HG02870 (cell line): Measurements from ENCODE around the gene HS6ST2.
A peak's percentile ranks its signal among the peaks of the same experiment; 100 is the strongest.

Source experiments
- ATAC-seq: cut with Tn5 transposase; IDR thresholded peaks from one replicate; pipeline ENCODE4 v1.9.1; 2021; ENCODE audit warnings: mild to moderate bottlenecking, moderate library complexity; ENCODE audit not compliant: unreplicated experiment

The HS6ST2 gene

GRCh38 chrX:132745593-132745992, 212.8 kb downstream of the HS6ST2 start:
- no peak for ATAC-seq

DNA sequence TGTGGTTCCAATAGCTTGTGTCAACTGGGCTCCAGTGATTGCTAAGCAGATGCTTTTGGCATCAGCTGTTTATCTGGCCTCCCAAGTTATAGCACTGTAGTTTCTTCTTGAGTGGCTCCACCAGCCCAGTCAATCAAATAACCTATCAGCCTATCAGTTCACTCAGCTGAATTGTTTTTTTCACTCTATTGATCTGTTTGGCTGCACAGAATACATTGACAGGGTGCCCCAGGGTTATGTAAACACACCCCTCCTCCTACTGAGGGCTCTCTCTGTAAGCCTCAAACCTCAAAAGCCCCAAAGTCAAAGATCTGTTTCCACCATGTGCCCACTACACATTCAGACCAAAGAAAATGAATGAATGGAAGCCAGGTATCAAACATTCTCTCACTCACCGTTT, 214.0 kb downstream of the HS6ST2 start:
- ATAC-seq: no peak

GRCh38 chrX:132743086-132743485, 215.3 kb downstream of the HS6ST2 start:
- no peak for ATAC-seq

- ATAC-seq: no peak
These were observed 216.2 kb downstream of the HS6ST2 start for GRCh38 chrX:132742246-132742645.

- ATAC-seq: no peak
These were observed 216.7 kb downstream of the HS6ST2 start for GRCh38 chrX:132741689-132742088.

GRCh38 chrX:132740316-132741123, 217.9 kb downstream of the HS6ST2 start:
- ATAC-seq: no peak

GRCh38 chrX:132738951-132739350, 219.5 kb downstream of the HS6ST2 start:
- no peak for ATAC-seq

GRCh38 chrX:132737743-132738142, 220.7 kb downstream of the HS6ST2 start:
- no peak for ATAC-seq

DNA sequence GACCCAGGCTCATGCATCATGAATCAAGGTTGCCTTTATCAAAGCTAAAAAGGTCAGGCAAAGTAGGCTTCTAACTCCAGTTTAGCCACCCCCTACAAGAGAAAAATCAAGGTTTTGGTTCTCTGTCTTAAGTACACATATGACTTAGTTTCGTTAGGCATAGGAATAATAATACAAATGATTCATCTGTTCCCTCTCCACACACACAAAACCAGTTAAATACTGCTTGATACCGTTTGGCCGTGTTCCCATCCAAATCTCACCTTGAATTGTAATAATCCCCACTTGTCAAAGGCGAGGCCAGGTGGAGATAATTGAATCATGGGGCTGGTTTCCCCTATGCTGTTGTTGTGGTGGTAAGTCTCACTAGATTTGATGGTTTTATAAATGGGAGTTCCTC, 226.2 kb downstream of the HS6ST2 start:
- ATAC-seq: peak; percentile 58

GRCh38 chrX:132730726-132731125, 227.7 kb downstream of the HS6ST2 start:
- no peak for ATAC-seq

- no peak for ATAC-seq
These were observed 228.2 kb downstream of the HS6ST2 start for GRCh38 chrX:132730266-132730665.

- no peak for ATAC-seq
These were observed 230.1 kb downstream of the HS6ST2 start for GRCh38 chrX:132728296-132728695.

GRCh38 chrX:132718431-132718958, 239.9 kb downstream of the HS6ST2 start:
- no peak for ATAC-seq

- no peak for ATAC-seq
These were observed 242.4 kb downstream of the HS6ST2 start for GRCh38 chrX:132716006-132716405.

- ATAC-seq: no peak
These were observed 243.5 kb downstream of the HS6ST2 start for GRCh38 chrX:132714913-132715312.

DNA sequence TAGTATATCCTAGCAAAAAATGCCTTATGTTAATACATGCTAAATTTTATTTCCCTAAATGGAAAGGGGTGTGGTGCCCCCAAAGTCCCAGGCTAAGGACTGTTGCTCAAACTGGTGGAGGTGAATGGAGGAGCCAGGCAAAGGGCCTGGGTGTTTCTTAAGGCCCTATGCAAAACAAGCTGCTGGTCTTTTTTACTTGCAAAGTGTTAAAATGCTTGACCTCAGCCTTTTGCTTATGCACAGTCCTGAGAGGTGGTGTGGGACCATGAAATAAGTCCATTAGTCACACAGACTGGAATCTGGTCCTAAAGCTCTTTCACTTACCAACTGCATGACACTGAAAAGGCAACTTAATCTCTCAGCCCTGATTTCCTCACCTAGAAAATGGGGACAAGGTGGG, 246.1 kb downstream of the HS6ST2 start:
- ATAC-seq: no peak

DNA sequence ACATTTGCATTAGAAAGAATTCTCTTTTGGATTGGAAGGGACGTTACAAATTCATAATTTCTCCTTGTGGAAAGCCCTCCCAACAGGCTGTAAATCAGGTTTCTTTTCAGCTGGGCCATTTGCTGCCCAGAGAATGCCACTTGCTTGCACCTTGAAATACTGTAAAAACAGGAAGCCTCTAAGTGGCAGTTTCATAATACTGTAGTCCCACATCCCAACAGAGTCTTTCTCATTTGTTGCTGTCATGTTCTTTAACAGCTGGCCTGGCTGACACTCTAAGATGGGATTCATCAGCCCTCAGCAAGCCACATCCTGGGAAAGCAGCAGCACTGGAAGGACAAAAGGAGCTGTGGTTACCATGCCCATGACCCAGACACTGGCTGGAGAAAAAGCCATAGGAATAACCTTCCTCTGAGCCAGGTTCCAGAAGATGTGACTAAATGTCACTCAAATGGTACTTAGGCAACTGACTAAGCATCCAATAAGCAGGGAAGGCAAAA, 247.7 kb downstream of the HS6ST2 start:
- no peak for ATAC-seq

- no peak for ATAC-seq
These were observed 249.9 kb downstream of the HS6ST2 start for GRCh38 chrX:132708529-132708928.

DNA sequence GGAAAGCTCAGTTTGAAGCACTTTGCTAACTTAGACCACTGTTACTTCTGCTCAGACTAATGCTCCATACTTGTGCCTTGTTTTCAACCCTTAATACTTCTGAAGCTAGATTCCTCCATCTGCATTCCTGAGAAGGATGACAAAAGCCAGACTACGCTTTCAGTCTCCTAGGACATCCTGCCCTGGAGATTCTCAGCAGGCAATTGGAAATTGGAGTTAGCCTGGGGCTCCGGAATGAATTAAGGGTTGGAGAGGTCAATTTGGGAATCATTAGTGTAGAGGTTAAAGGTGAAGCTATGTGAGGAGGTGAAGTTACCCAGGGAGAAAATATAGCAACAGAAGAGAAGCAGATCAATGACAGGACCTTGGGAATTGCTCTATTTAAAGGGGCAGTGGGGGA, 253.7 kb downstream of the HS6ST2 start:
- no peak for ATAC-seq

DNA sequence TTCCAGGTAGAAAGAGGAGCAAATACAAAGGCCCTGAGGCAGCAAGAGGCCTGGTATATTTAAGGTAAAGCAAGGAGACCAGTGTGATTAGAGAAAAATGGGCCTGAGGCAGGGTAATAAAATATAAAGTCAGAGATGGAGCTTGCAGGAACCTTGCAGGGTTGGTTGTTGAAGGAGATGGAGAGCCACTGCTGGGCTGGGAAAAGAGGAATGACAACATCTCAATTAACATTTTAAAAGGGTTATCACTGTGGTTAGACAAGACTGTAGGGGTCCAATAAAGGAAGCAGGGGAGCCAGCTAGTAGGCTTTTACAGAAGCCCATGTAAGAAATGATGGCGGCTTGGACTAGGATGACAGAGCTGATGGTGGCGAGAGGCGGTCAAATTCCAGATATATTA, 264.0 kb downstream of the HS6ST2 start:
- ATAC-seq: no peak

GRCh38 chrX:132692526-132692925, 265.9 kb downstream of the HS6ST2 start:
- no peak for ATAC-seq

DNA sequence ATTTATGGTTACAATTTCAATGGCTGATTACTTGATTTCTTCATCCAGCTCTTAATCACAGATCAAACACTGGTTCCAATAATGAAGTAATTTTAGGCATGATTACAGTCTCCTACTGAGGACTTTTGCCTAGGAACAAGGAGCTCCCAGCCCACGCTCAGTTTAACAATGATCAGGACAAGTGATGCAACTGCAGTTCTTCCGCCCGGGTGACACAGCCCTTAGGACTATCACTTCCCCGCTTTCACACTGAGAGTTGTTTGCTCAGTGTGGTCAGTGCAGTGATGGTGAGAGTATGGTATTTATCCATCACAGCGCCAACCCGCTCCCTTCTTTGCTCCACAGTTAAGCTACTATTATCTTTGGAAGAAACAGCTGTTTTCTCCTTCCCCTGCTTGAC, 266.4 kb downstream of the HS6ST2 start:
- no peak for ATAC-seq
